NT2/D1 (cell line): ENCODE results near the gene MMP15.

Experiments used
- DNase-seq: peaks from one replicate; pipeline ENCODE4 v3.0.0-alpha.2; 2011; ENCODE audit warnings: low read depth, low spot score
- H3K27me3 ChIP-seq: 2 replicates; pipeline ENCODE4 v1.6.0; 2011; ENCODE audit warnings: mild to moderate bottlenecking; ENCODE audit not compliant: insufficient read length, insufficient read depth
- H3K36me3 ChIP-seq: 2 replicates; pipeline ENCODE4 v1.6.1; 2011; ENCODE audit warnings: mild to moderate bottlenecking, low read length, mixed read lengths; ENCODE audit not compliant: insufficient read depth, insufficient read length
- H3K4me1 ChIP-seq: 2 replicates; pipeline ENCODE4 v1.5.1; 2011; ENCODE audit not compliant: insufficient read depth, insufficient read length
- H3K4me3 ChIP-seq: 2 replicates; pipeline ENCODE4 v1.5.1; 2011; ENCODE audit warnings: low read depth; ENCODE audit not compliant: insufficient read length
- H3K9ac ChIP-seq: 2 replicates; pipeline ENCODE4 v1.6.0; 2011; ENCODE audit warnings: low read depth; ENCODE audit not compliant: insufficient read length
- H3K9me3 ChIP-seq: 2 replicates; pipeline ENCODE4 v1.5.1; 2011; ENCODE audit warnings: mild to moderate bottlenecking, low read length; ENCODE audit not compliant: insufficient read depth
- SUZ12 ChIP-seq: IDR thresholded peaks from 2 replicates; pipeline ENCODE4 v1.6.1; 2011; ENCODE audit not compliant: insufficient read length, insufficient read depth; ENCODE audit errors: extremely low read depth
- YY1 ChIP-seq: IDR thresholded peaks from 2 replicates; pipeline ENCODE4 v1.6.1; 2011; ENCODE audit not compliant: insufficient read length, insufficient read depth
- ZNF274 ChIP-seq: IDR thresholded peaks from 2 replicates; pipeline ENCODE4 v1.6.1; 2011; ENCODE audit warnings: mild to moderate bottlenecking, low read depth, low read length

MMP15 gene

GRCh38 chr16:58027916-58028455 lies 2.4 kb downstream of the MMP15 start:
- Histone ChIP-seq H3K36me3 (peaks cover 24% of the 10 kb centered on the region), H3K9me3 (no peaks in the 10 kb centered on the region), H3K9ac (peak overlapping the region; percentile 44), H3K27me3 (peaks cover 15% of the 10 kb centered on the region), H3K4me1 (peaks cover 27% of the 10 kb centered on the region), H3K4me3 (peak overlapping the region; percentile 95)
- TF ChIP-seq ZNF274 (no peak), SUZ12 (no peak), YY1 (no peak)
- no peak for DNase-seq

DNA sequence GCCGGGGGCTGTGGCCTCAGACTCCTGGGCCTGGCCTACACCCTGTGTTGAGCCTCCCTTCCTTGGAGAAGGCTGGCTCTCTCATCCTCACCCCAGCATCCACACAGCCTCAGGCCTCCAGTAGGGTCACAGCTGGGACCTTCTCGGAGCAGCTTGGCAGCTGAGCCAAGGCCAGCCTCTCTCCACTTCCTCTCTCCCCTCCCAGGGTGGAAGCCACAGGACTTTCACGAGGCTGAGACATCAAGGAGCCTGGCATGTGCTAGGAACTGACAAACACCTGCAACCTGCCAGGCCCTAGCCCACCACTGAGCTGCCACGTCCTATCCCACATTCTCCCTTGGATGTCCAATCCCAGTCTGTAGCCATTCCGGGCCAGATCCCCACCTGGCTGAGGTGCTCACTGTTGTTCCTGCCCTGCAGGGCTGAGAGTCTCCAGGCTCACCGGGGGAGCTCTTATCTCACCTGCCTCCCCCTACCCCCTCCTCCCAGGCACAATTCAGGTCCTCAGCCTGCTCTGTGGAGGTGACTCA lies 3.1 kb downstream of the MMP15 start:
- peaks cover 15% of the 10 kb centered on the region for H3K27me3 ChIP-seq
- H3K9me3 ChIP-seq, result no peaks in the 10 kb centered on the region
- peak overlapping the region; percentile 44 for H3K9ac ChIP-seq
- H3K36me3 ChIP-seq, result peaks cover 24% of the 10 kb centered on the region
- H3K4me1 ChIP-seq, result peaks cover 33% of the 10 kb centered on the region
- DNase-seq, result no peak
- TF ChIP-seq SUZ12 (no peak), YY1 (no peak), ZNF274 (no peak)
- no peak overlapping the region for H3K4me3 ChIP-seq

DNA sequence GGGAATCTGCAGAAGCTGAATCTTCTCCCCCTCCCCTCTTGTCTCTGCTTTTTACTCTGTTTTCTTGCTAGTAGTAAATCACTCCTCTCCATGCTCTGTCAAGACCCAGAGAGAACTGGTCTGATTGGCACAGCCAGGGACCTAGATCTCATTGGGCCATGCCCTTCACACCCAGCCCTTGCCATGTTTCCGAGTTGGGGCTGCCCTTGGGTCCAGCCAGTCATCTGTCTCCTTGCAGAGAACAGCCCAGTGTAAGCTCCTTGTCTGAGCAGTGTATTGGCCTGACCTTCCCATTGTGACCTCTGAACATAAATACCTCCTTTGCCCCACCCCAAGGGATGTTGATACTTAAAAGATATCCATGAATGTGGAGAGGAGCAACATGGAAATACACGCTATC lies 3.9 kb downstream of the MMP15 start:
- H3K27me3 ChIP-seq, result peaks cover 8% of the 10 kb centered on the region
- DNase-seq, result no peak
- no peak overlapping the region for H3K4me3 ChIP-seq
- peaks cover 24% of the 10 kb centered on the region for H3K36me3 ChIP-seq
- TF ChIP-seq YY1, result no peak
- no peaks in the 10 kb centered on the region for H3K9me3 ChIP-seq
- peaks cover 35% of the 10 kb centered on the region for H3K4me1 ChIP-seq
- H3K9ac ChIP-seq, result no peak overlapping the region

DNA sequence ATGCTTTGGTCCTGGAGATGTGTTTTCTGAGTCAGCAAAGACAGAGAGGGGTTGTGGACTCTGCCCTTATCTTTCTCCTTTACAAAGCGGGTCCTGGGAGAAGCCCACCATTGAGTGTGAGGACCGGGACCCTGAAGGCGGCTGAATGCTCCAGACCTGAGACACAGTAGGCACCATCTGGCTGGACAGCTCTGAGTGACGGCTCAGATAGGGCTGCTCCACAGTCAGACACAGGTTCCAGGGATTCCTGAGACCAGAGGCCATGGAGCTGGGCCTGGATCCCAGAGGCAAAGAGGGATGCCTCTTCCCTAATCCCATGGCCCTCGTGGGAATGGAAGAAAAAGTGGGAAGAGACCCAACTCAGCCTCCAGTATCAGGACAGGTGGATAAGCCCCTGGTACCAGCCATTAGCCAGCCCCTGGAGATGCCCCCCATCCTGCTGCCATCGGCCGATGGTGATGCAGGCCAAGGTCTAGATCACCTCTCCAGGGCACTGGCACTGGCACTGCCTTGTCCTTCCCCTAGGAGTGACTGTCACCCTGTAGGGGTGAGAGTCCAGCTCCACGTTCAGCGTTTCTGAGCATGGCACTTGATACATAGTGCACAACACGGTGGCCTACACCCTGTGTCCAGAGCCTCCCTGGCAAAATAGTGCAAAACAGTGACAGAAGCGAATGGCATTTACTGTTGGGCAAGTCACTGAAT lies 4.7 kb downstream of the MMP15 start:
- Histone ChIP-seq H3K9me3 (no peaks in the 10 kb centered on the region), H3K27me3 (no peaks in the 10 kb centered on the region), H3K9ac (no peak overlapping the region), H3K4me3 (no peak overlapping the region), H3K36me3 (peaks cover 28% of the 10 kb centered on the region), H3K4me1 (peaks cover 41% of the 10 kb centered on the region)
- DNase-seq, result no peak
- no peak for TF ChIP-seq ZNF274
- TF ChIP-seq SUZ12, result no peak
- no peak for TF ChIP-seq YY1

- H3K9ac ChIP-seq, result peak overlapping the region; percentile 28
- TF ChIP-seq ZNF274 (no peak), YY1 (no peak), SUZ12 (no peak)
- no peak for DNase-seq
- no peaks in the 10 kb centered on the region for H3K27me3 ChIP-seq
- H3K9me3 ChIP-seq, result no peaks in the 10 kb centered on the region
- H3K4me1 ChIP-seq, result peaks cover 41% of the 10 kb centered on the region
- no peak overlapping the region for H3K4me3 ChIP-seq
- peaks cover 33% of the 10 kb centered on the region for H3K36me3 ChIP-seq
Observed at GRCh38 chr16:58031016-58031800, 5.7 kb downstream of the MMP15 start.

GRCh38 chr16:58032710-58033293 lies 7.2 kb downstream of the MMP15 start:
- H3K4me3 ChIP-seq, result no peak overlapping the region
- no peak for TF ChIP-seq SUZ12
- H3K36me3 ChIP-seq, result peaks cover 43% of the 10 kb centered on the region
- no peaks in the 10 kb centered on the region for H3K27me3 ChIP-seq
- no peak for DNase-seq
- peaks cover 40% of the 10 kb centered on the region for H3K4me1 ChIP-seq
- H3K9ac ChIP-seq, result peak overlapping the region; percentile 59
- no peaks in the 10 kb centered on the region for H3K9me3 ChIP-seq

- H3K36me3 ChIP-seq, result peaks cover 44% of the 10 kb centered on the region
- no peaks in the 10 kb centered on the region for H3K27me3 ChIP-seq
- peaks cover 30% of the 10 kb centered on the region for H3K4me1 ChIP-seq
- TF ChIP-seq YY1, result no peak
- TF ChIP-seq ZNF274, result no peak
- no peak for DNase-seq
- no peak overlapping the region for H3K4me3 ChIP-seq
- H3K9me3 ChIP-seq, result no peaks in the 10 kb centered on the region
- H3K9ac ChIP-seq, result peak overlapping the region; percentile 34
Observed at GRCh38 chr16:58034128-58034685, 8.7 kb downstream of the MMP15 start.
